AG04449 (cell line): ENCODE data around the gene NEURL1.

Experiments
- CTCF ChIA-PET: fragments of 350-600 bp; formaldehyde crosslinking; extraction: SDS; loops from one replicate; lab custom pipeline; 2021; ENCODE audit warnings: antibody characterized with exemption; lab: Yijun Ruan, JAX
- POLR2A ChIA-PET: fragments of 400-600, 350-600 bp; formaldehyde crosslinking; extraction: SDS; loops from one replicate; lab custom pipeline; 2020; ENCODE audit warnings: antibody characterized with exemption, inconsistent platforms; lab: Yijun Ruan, JAX
- DNase-seq: peaks from one replicate; pipeline ENCODE4 v3.0.0-alpha.2; 2010; ENCODE audit warnings: low read depth, low spot score
- H3K4me3 ChIP-seq: 2 replicates; pipeline ENCODE4 v1.5.1; 2011; ENCODE audit warnings: low read depth, mild to moderate bottlenecking, control low read depth, low read length
- CTCF ChIP-seq: IDR thresholded peaks from one replicate; pipeline ENCODE4 v1.5.1; 2011; ENCODE audit warnings: mild to moderate bottlenecking, moderate library complexity, low read length, control low read depth, inconsistent platforms; ENCODE audit not compliant: insufficient read depth; ENCODE audit errors: missing control alignments

Gene NEURL1

DNA sequence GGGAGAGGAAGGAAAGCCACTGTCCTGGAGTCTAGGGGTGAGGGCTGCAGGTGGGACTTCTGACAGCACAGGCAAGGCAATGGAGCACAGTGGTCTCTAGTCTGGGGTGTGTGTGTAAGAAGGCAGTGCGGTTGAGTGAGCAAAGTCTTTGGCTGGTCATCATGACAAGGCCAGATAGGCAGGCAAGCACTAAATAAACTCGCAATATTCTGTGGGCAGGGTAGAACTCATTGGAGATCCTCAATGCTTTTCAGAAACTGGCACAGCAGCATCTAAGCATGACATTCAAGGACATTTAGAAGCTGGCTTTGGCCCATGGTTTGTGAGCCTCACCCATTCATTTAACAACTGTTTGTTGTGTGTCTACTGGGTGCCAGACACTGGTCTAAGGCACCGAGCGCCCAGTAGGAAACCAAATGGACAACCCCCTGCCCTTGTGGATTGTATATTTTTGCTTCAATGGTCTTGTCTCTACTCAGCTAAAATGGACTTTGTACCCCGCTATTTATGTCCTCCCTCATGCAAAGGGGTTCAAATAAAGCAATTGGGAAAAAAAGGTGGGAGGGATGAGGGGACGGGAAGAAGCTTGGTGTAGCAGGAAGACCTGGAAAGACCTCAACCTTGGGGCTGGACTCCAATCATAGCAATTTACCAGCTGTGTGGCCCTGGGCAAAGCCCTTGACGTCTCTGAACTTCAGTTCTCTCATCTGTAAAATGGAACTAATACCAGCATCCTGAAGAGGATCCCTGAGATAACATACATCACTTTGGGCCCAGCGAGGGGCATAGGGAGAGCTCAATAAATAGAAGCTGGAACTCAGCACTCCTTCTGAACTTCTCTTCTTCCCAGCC lies 116.0 kb downstream of the NEURL1 start:
- POLR2A ChIA-PET = interaction anchor here (0.8 kb wide), 1 partner anchor 51 kb away, joined by 3 read pairs; no protein-coding TSS in a partner anchor
- TF ChIP-seq CTCF = no peak
- no peak overlapping the region for H3K4me3 ChIP-seq
- CTCF ChIA-PET = interaction anchor here (0.7 to 12.5 kb wide), 7 partner anchors 9 to 77 kb away, joined by 3 to 133 read pairs (median 4); no protein-coding TSS in a partner anchor
- no peak for DNase-seq

GRCh38 chr10:103610083-103610472 lies 116.6 kb downstream of the NEURL1 start:
- POLR2A ChIA-PET = interaction anchor here (0.8 kb wide), 1 partner anchor 50 kb away, joined by 3 read pairs; no protein-coding TSS in a partner anchor
- CTCF ChIA-PET = interaction anchor here (0.9 to 12.5 kb wide), 5 partner anchors 10 to 76 kb away, joined by 3 to 133 read pairs (median 4); no protein-coding TSS in a partner anchor
- H3K4me3 ChIP-seq = no peak overlapping the region
- no peak for DNase-seq
- TF ChIP-seq CTCF = no peak

DNA sequence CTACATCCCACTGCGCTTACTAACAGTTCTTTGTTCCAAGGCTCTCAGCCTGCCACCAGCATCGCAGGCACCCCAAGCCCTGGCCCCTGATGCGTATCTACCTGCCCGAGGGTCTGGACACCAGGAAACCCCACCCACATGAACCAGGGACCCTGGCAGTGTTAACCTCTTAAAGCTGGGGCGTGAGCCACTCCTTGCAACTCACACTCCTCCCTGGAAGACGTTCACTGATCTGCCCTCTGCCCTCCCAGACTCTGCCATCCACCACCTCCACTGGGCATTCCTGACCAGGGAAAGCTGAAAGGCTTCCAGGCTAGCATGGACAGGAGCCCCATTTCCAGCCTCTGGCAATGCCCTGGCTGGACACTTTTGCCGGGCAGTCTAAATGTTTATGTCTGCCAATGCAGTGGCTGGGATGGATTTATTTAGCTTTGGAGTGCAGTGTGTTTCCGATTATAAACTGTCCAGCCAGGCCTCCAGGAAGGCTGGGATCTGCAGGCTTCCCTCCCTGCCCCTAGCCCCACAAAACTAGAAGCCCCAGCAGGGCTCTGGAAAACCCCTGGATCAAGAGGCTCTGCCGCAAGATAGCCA lies 117.5 kb downstream of the NEURL1 start:
- POLR2A ChIA-PET = no interaction called here
- CTCF ChIA-PET = interaction anchor here (1.7 to 12.5 kb wide), 4 partner anchors 11 to 75 kb away, joined by 4 to 133 read pairs (median 20); no protein-coding TSS in a partner anchor

DNA sequence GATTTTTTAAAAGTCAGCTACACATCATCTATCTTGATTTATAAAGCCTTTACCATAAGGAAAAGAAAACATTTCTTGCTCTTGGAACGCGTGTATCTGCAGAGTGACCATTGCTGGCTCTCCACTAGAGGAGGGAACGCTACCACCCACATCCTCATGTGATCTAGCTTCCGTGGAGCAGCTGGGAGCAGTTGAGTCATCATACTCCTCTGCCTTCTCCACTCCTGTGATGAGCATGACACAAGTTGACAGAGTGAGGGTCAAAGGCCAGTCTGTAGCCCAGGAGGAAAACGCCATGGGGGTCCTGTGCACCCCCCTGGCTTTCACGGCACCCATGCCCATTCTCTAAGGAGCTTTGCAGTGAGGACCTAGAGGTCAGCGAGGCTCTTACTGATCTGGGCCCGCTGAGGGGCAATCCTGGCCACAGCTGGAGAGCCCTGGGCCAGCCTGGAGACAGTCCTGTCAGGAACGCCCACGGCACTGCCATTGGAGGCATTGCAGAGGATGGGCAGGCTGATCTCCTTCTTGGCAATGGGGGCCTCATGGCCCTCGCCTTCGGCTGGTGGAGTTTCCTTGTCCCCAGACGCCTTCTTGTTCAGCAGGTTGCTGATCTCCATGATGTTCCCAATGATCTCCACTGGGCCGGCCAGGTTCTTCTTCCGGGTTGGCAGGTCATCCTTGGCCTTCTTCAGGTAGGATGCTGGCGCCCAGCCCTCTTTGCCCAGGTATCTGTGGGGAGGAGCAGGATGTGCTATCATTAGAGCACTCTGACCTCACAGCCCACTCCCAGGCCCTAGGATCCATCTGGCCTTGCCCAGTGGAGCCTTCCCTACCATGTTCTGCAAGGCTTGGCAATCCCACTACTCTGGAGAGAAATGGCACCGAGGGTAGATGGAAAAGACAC lies 119.2 kb downstream of the NEURL1 start:
- H3K4me3 ChIP-seq = no peak overlapping the region
- POLR2A ChIA-PET = interaction anchor here (0.6 kb wide), 1 partner anchor 10 kb away, joined by 3 read pairs; no protein-coding TSS in a partner anchor
- no peak for TF ChIP-seq CTCF
- peak; percentile 31 for DNase-seq
- CTCF ChIA-PET = interaction anchor here (0.6 to 12.5 kb wide), 12 partner anchors 7 to 84 kb away, joined by 3 to 133 read pairs (median 4); no protein-coding TSS in a partner anchor

More for the DNA sequence above, 117.5 kb downstream of the NEURL1 start:
- H3K4me3 ChIP-seq = no peak overlapping the region
- TF ChIP-seq CTCF = no peak
- DNase-seq = no peak

- ChIA-PET CTCF (interaction anchor here (1.9 to 12.5 kb wide), 4 partner anchors 8 to 72 kb away, joined by 5 to 133 read pairs (median 16); no protein-coding TSS in a partner anchor), POLR2A (interaction anchor here (0.6 kb wide), 1 partner anchor 41 kb away, joined by 3 read pairs; no protein-coding TSS in a partner anchor)
- H3K4me3 ChIP-seq = no peak overlapping the region
- DNase-seq = no peak
- TF ChIP-seq CTCF = no peak
Observed at GRCh38 chr10:103613616-103614015, 120.1 kb downstream of the NEURL1 start.
